AG09319 (cell line): Measurements from ENCODE around the gene LRIG2.

ENCODE experiments used
- DNase-seq: peaks from one replicate; pipeline ENCODE4 v3.0.0-alpha.2; 2010; ENCODE audit warnings: low read depth; ENCODE audit errors: extremely low read depth
- CTCF ChIP-seq: IDR thresholded peaks from 2 replicates; pipeline ENCODE4 v1.5.1; 2011; ENCODE audit warnings: low read depth, mild to moderate bottlenecking, inconsistent platforms, low read length, moderate library complexity

LRIG2 gene

GRCh38 chr1:113129529-113130185 lies 56.7 kb downstream of the LRIG2 start:
- TF ChIP-seq CTCF, result no peak

GRCh38 chr1:113133038-113133437 lies 60.0 kb downstream of the LRIG2 start:
- no peak for DNase-seq
- TF ChIP-seq CTCF, result no peak

More at GRCh38 chr1:113129529-113130185, 56.7 kb downstream of the LRIG2 start:
- no peak for DNase-seq

- DNase-seq, result no peak
Observed at GRCh38 chr1:113133759-113134158, 60.8 kb downstream of the LRIG2 start.

GRCh38 chr1:113135460-113135859 lies 62.5 kb downstream of the LRIG2 start:
- DNase-seq, result no peak
- no peak for TF ChIP-seq CTCF

More at GRCh38 chr1:113133759-113134158, 60.8 kb downstream of the LRIG2 start:
- TF ChIP-seq CTCF, result no peak

GRCh38 chr1:113136476-113136875 lies 63.5 kb downstream of the LRIG2 start:
- DNase-seq, result no peak
- TF ChIP-seq CTCF, result no peak

- TF ChIP-seq CTCF, result no peak
- DNase-seq, result no peak
Observed at GRCh38 chr1:113137563-113137962, 64.6 kb downstream of the LRIG2 start.

GRCh38 chr1:113138778-113139177 lies 65.8 kb downstream of the LRIG2 start:
- DNase-seq, result no peak
- no peak for TF ChIP-seq CTCF
